NCI-H2171 treated with DMSO at 0.1 percent for 48 hours (cell line): ENCODE measurements around the gene OR52N4.
"Not testable (repeated sequence)": the region's sequence is repeated elsewhere in the genome, so short reads cannot be mapped to it uniquely, and the experiment has no call there.

Experiments
- DNase-seq: peaks from one replicate; lab custom pipeline; 2025; lab: John Stamatoyannopoulos, UW

OR52N4 gene

DNA sequence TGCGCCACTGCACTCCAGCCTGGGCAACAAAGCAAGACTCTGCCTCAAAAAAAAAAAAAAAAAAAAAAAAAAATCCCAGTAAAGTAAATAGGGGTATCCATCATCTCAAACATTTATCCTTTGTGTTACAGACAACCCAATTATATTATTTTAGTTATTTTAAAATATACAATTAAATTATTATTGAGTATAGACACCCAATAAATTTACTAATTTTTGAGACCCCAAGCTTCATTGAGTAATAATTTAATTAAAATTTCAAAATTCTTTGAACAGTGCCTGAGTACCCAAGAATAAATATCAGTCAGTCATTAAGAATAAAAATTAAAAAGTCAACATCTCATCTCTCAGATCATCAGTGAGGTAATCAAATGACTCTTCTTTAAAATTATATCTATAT, at the start of gene OR52N4:
TSS of gene OR52N4 (plus strand) at position 301 of the 400 bp plus-strand sequence. CDS start 498 bp downstream, outside the sequence.
- DNase-seq = no peak

DNA sequence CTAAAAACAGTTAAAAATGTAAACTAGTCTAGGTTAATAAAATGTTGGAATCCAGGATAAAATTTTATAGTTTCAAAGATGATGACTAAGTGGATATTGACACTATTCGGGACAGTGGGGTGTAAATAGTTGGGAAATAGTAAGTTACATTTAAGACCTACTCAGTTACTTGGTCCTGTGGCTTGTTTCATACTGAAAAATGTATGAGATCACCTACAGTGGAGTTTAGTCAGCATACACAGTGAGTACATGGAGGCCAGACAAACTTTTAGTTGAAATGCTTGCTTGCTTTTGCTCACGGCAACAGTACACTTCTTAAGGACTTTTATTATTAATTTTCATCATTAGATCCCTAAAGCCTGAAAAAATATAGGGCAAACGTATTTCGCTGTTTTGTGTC, 48.4 kb upstream of the OR52N4 start:
- DNase-seq = no peak

DNA sequence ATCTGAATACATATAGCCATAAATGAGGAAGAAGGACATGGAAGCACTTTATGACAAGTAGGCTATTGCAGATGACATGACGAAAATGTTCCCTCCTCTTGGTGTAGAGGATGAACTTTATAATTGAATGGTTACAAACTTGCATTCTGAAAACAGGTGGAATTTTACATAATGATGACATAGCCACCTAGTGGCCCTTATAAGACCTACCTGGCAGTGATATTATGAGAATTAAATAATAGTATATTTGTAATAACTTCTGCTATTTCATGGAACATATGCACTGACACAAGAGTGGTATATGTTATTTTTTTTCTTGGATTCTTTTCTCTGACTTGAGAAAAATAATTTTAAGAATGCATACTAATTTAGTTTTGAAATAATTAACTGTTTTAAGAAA, 41.5 kb upstream of the OR52N4 start:
- DNase-seq = no peak

DNA sequence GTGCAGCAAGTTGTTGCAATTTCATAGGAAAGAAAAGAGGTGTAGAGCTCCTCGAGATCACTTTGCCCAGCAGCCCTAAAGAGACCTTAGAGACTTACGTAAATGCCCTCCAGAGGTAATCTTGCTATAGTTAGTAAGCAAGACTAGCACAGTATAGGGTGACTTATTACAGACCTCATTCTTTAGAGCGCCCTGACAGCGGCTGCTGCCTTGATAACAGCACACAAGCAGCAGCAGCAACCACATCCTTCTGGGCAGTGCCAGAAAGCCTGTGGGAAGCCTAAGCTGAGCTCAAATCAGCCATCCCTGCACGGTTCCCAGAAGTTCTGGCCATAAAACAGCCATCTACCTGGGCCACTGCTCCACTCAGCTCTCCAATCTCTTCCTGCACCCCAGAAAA, 40.3 kb upstream of the OR52N4 start:
- DNase-seq = no peak

DNA sequence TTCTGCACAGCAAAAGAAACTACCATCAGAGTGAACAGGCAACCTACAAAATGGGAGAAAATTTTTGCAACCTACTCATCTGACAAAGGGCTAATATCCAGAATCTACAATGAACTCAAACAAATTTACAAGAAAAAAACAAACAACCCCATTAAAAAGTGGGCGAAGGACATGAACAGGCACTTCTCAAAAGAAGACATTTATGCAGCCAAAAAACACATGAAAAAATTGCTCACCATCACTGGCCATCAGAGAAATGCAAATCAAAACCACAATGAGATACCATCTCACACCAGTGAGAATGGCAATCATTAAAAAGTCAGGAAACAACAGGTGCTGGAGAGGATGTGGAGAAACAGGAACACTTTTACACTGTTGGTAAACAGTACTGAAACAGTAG, 37.5 kb upstream of the OR52N4 start:
- DNase-seq = not testable (repeated sequence)

DNA sequence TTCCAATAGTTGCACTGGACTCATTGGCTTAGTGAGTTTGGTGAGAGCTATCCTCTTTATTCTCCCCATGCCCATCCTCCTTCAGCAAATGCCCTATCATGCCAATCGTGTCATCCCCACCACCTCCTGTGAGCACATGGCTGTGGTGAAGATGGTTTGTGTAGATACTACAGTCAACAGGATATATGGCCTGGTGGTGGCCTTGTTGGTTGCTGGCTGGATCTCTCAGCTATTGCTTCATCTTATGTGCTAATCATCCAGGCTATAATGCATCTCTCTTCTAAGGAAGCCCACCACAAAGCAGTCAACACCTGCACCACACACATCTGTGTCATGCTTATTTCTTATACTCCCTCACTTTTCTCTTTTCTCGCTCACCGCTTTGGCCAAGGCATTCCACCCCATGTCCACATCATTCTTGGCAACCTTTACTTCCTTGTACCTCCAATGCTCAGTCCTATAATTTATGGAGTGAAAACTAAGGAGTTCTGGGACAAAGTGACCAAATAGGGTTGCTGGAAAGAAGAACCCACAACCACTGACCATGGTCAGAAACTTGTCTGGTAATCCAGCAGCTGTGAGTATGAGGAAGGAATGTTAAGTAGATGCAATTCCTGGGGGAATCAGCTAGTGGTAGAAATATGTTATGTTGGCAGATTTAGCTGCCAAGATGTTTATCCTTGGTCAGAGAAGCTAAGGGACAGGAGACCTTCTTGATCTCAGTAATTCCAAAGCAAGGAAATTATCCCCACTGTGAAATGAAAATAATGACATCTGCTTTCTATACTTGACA, 34.1 kb upstream of the OR52N4 start:
- DNase-seq = no peak

DNA sequence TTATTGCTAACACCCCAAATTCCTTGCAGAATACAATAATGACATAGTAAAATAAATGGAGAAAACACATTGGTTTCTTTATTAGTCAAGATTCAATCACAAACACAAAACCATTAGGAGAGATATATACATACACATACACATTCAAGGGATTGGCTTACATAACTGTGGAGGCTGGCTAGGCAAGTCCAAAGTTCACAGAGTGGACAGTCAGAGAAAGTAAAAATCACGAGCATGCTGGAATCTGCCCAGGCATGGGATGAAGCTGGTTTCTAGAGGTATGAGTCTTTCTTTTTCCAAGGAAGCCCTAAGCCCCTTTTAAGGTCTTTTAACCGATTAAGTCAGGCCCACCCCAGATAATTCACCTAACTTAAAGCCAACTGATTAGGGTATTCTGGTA, 31.4 kb upstream of the OR52N4 start:
- DNase-seq = no peak

DNA sequence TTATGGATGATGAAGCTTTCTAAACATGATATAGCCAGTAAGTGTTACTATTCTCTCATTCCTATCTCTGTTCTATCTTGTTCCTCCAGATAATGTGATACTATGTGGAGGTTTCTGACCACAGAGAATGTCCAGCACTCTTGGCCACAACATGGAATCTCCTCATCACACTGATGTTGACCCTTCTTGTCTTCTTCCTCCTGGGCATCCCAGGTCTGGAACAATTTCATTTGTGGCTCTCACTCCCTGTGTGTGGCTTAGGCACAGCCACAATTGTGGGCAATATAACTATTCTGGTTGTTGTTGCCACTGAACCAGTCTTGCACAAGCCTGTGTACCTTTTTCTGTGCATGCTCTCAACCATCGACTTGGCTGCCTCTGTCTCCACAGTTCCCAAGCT, 27.7 kb upstream of the OR52N4 start:
- no peak for DNase-seq

DNA sequence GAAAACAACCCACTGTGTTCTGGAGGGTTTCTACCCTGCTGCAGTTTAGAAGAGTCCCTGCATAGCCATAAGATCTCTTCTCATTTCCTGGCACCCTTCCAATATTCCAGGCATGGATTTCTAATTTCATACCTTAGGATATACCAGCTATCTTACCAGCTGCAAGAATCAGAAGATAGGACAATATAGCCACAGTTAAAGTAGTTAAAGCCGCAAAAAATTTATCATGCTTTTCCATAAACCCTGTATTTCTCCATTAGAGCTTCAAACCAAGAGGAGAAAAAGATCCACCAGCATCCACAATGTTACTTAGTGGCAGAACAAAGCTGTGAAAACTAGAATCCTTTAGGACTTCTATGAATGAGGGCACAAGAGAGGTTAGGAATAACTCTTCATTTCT, 26.4 kb upstream of the OR52N4 start:
- no peak for DNase-seq

DNA sequence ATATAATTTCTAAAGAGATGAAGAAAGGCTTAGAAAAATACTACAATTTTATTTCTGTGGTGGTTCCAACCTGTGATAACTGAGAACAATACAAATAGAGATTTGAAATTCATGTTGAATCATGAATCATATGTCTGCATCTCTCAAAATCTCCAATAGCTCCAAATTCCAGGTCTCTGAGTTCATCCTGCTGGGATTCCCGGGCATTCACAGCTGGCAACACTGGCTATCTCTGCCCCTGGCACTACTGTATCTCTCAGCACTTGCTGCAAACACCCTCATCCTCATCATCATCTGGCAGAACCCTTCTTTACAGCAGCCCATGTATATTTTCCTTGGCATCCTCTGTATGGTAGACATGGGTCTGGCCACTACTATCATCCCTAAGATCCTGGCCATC, 17.6 kb upstream of the OR52N4 start, which contains the start of gene OR56B1:
TSS of gene OR56B1 (plus strand) at position 53 of the 400 bp plus-strand sequence. CDS start at position 122, 69 bp downstream.
- DNase-seq = no peak

DNA sequence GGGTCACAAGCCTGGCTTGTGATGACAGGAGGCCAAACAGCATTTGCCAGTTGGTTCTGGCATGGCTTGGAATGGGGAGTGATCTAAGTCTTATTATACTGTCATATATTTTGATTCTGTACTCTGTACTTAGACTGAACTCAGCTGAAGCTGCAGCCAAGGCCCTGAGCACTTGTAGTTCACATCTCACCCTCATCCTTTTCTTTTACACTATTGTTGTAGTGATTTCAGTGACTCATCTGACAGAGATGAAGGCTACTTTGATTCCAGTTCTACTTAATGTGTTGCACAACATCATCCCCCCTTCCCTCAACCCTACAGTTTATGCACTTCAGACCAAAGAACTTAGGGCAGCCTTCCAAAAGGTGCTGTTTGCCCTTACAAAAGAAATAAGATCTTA, 17.0 kb upstream of the OR52N4 start:
- DNase-seq = no peak

DNA sequence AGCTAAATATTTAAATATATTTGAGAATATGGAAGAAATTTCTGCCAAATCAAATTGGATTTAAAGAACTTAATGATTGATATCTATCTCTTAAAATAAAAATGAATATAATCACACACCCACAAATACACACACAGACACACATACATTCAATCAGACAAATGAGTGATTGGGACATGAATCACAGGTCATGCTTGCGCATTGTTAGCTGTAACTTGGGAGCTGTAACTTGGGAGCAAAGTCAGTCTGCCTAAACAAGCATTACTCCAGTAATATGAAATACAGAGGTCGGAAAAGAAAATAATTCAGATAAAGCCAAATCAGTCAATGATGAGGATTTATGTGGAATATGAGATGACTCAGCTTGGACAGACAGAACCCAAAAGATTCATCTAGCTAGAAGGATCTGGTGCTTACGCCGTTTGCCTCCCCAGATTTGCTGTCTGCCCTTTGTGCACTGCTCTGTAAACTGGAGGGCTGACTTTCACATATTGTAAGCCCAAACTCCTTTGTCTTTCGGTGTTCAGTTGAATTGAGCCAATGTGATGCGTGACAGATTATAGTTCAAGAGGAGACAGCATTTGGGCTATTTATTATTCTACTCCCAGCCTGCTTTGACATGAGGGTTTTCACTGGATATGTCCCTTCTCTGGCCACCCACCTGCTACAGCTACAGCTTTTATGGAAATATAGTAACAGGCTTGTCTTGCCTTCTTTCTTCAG, 16.2 kb upstream of the OR52N4 start:
- no peak for DNase-seq

DNA sequence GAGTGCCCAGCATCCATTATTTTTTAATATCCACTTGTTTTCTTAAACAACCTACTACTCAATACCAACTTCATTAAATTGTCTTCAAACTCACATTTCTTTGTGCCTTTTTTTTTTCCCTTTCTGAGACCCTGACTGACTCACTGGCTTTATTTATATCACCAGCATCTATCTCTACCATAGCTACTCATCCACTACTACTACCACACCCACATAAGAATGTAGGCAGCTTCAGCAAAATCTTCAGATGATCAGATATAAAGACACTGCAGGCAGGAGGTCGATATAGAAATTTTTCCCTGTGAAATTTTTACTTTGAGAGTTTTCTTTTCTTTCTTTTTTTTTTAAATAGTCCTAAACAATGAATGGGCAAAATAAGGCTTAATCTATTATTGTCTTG, 15.6 kb upstream of the OR52N4 start:
- no peak for DNase-seq

DNA sequence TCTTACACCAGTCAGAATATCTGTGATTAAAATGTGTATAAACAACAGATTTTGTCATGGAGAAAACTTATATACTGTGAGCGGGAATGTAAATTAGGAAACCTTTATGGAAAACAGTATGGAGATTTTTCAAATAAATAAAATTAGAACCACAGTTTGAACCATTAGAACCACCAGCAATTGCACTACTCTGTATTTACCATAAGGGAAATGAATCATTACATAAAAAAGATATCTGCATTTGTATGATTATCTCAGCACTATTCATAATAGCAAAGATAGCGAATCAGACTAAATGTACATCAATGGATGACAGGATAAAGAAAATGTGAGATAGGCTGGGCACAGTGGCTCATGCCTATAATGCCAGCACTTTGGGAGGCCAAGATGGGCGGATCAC, 7.4 kb upstream of the OR52N4 start:
- DNase-seq = no peak

DNA sequence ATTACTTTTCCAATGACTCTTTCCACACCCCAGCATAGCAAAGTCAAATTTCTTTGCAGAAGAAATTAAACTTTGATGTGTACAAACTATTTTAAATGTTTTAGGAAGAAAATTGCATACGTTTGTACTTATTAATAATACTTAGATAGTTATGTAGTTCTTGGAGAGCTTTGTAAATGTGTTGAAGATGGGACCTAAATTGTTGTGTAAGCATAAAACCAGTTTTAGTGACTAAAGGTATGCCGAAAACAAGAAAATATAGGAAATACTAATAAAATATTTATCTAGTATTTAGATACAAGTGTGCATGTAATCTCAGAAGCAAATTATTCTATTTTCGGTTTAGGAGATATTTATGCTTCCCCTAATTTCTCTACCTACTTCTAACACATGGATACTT, 4.2 kb upstream of the OR52N4 start:
- DNase-seq = no peak

DNA sequence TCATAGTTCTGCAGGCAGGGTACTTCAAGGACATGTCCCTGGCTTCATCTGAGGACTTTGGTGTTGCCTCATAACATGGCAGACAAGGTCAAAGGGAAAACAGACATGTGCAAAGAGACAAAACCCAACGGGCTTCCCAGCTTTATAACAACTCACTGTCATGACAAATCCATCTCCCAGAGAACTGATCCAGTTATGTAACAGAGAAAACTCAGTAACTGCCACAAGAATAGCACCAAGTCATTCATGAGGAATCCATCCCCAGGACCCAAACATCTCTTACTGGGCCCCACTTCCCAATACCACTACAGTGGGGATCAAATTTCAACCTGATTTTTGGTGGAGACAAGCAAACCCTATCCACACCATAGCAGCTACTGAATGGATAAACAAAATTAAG, 13.0 kb downstream of the OR52N4 start:
- DNase-seq = no peak

DNA sequence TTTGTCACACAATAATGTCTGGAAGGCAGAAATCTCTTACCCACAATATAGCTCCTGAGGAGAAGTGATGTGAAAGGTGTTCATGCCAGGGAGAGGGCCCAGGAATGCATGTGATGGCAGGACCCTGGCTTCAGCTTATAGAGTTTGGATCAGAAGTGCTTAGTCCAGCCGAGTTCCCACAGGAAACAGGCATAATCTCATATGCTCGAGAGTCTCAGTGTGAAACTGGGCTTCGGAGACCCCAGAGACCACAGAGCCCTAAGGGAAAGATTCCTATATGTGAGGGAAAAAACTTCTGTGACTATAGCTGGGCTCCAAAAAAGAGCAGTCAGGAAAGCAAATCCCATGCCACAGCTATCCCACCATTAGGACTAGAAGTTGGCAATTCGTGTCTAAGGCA, 29.2 kb downstream of the OR52N4 start, which contains the start of gene OR52N5:
TSS of gene OR52N5 (minus strand) at position 101 of the 400 bp plus-strand sequence. CDS start 4,721 bp downstream, outside the sequence.
- no peak for DNase-seq

DNA sequence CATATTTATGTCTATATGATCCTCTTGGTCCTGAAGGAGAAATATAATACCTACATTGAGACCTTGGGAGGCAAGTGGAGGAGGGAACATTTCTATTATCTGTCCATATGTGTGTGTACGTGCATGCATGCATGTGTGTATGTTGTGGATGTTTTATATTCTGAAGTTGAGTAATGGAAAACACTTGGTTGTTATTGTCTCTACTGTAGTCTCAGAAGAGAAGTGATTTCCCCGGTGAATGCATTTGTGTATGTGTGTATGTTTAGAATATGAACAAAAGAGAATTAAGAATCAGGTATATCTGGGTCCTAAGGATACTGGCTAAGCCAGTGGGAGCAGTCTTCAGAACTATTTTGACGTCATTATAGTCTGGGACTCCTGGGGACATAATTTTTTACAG, 37.1 kb downstream of the OR52N4 start, which contains the start of gene OR52N1:
TSS of gene OR52N1 (minus strand) at position 101 of the 400 bp plus-strand sequence. CDS start 2,449 bp downstream, outside the sequence.
- DNase-seq = no peak

DNA sequence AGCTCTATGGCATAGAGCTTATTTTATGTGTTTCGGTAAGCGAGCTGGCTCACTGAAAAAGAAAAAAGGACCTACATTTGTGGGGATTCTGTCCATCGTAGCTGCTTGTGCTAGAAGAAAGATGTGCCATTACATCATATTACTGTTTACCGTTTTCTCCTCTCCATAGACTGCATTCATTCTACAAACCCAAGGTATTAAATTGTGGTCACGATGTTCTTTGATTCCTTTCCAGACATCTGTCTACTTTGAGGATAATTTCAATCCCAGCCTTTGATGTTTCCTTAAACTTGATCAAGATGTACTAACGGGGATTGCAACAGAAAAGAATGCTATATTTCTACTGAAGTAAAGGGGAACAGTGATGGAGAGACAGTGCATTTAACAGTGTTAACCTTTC, 42.5 kb downstream of the OR52N4 start:
- DNase-seq = no peak

DNA sequence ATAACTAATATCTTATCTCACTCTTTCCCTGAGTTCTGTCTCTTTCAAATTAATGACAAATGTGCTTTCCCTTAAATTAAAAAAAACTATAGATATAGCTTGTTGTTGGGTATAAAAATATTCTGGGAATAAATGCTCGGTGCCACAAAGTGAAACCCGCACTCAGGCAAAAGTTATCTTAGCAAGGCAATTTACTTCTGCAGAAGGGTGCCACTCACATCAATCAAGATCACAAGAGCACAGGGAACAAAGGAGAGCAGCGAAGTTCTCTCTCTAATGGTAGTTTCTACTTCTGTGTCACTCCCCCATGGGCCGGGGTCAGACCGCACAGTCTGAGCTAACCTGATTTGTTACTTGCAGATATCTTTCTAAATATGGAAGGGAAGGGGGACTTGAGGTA, 49.9 kb downstream of the OR52N4 start:
- no peak for DNase-seq
